Fibroblast of gingiva (primary cell): ENCODE data around the gene QRFPR.
"Not testable (repeated sequence)": the region's sequence is repeated elsewhere in the genome, so short reads cannot be mapped to it uniquely, and the experiment has no call there.

Experiments
- DNase-seq: peaks from one replicate; pipeline ENCODE4 v3.0.0-alpha.2; 2011; ENCODE audit warnings: low read depth

Gene QRFPR

DNA sequence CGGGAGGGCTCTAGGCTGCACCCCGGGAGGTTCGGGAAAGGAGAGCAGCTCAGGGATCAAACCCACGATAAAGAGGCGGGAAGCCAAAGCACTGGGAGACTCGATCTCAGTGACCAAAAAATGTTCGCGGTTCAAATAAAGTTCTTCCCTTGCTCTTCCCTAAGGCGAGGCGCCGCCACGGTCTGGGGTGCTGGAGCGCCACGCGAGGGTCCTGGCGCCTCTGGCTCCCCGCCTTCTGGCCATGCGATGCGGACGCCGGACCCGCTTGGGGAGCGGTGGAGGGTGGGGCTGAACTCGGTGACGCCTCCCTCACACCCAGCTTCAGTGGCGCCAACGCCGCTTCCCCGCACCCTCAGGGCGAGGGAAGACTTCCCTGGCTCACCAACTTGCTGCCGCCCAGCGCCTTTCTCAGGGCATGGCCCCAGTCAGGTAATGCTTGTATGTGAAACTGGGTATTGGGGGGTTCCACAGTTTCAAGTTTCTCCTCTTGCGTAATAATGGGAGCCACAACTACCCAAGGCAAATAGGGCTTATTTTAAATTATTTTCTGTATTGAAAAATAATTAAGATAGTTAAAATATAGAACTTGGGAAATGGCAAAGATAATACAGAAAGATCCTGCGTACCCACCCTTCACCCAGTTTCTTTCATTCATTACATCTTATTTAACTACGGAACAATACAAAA is at the start of gene QRFPR:
Gene QRFPR (minus strand): TSS at position 243 of the 687 bp plus-strand sequence. CDS start 371 bp downstream, outside the sequence.
- no peak for DNase-seq

- no peak for DNase-seq
These were observed 47.9 kb upstream of the QRFPR start for GRCh38 chr4:121428721-121429120.

GRCh38 chr4:121421594-121421993 is 40.8 kb upstream of the QRFPR start:
- DNase-seq, result no peak

- no peak for DNase-seq
These were observed 30.4 kb upstream of the QRFPR start for GRCh38 chr4:121411151-121411744.

DNA sequence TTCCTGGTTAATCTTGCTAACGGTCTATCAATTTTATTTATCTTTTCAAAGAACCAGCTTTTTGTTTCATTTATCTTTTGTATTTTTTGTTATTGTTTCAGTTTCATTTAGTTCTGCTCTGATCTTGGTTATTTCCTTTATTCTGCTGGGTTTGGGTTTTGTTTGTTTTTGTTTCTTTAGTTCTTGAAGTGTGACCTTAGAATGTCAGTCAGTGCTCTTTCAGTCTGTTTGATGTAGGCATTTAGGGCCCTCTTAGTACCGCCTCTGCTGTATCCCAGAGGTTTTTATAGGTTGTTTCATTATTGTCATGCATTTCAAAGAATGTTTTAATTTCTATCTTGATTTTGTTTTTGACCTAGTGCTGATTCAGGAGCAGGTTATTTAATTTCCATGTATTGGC is 27.7 kb upstream of the QRFPR start:
- not testable (repeated sequence) for DNase-seq

- DNase-seq, result no peak
These were observed 19.8 kb upstream of the QRFPR start for GRCh38 chr4:121400632-121401031.

GRCh38 chr4:121397941-121398601 is 17.3 kb upstream of the QRFPR start:
- DNase-seq, result no peak

- DNase-seq, result no peak
These were observed 16.6 kb upstream of the QRFPR start for GRCh38 chr4:121397434-121397833.

DNA sequence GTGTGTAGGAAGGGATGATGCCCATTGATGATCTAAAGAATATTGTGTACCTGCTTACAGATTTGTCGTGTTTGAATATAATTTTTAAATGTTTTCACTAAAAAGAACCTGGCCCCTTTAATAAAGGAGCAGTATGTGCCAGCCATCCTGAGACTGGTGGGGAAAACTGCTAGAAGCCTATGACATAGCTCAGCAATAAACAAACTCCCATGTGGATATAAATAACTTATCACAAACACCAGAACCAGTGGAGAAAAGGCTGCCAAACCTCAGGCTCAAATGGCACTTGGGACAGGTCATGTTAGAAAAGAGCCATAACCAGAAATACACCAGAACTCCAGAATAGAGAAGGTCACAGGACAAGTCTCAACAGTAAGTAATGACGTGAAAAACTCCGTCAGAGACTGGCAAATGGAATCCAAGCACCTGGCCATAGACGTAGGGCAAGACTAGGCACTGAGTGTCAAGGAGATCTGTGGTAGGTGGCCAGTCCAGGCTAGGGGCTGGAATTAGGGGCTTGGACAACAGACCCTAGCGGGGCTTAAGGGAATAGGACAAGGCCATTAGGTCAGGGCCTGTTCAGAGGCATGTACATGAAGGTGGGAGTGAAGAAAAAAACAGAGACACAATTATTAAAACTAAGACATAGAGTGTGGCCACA is 11.7 kb upstream of the QRFPR start:
- DNase-seq, result no peak

DNA sequence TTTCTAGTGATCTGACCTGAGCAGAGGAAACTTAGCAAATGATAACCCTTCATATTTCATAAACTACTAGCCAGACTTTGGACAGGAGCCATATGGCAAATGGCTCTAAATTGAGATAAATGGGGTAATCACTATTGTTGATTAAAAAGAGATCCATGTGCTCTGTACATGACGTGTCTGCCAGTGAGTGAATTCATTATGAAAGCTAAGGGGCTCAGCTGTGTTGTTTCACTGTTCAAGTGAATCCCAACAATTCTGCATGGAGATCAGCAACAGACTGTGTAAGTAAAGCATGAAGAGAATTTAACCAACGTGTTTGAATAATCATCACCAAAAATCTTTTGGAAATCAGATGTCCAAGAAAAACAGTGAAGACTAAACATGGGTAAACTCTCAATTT is 9.5 kb upstream of the QRFPR start:
- no peak for DNase-seq

- no peak for DNase-seq
These were observed 1.5 kb downstream of the QRFPR start for GRCh38 chr4:121379276-121379675.

- DNase-seq, result no peak
These were observed 3.7 kb downstream of the QRFPR start for GRCh38 chr4:121377076-121377475.

GRCh38 chr4:121376556-121376955 is 4.3 kb downstream of the QRFPR start:
- DNase-seq, result no peak

DNA sequence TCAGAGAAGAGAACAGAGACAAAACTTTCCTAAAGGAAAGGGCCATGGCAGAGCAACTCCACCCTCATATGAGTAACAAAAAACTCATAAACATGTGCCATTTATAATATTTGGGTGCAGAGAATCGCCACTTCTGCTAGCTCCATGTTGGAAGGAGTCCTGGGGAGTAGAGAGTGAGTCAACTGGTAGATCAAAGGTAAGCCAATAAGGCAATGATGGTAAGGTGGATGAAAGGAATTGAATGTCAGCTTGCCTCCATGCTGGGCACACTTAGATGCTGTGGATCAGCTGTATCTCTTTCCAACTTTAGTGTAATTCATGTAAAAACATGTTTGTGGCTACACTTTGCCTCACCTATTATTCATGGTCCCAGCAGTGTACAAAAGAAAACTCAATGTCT is 4.7 kb downstream of the QRFPR start:
- no peak for DNase-seq

DNA sequence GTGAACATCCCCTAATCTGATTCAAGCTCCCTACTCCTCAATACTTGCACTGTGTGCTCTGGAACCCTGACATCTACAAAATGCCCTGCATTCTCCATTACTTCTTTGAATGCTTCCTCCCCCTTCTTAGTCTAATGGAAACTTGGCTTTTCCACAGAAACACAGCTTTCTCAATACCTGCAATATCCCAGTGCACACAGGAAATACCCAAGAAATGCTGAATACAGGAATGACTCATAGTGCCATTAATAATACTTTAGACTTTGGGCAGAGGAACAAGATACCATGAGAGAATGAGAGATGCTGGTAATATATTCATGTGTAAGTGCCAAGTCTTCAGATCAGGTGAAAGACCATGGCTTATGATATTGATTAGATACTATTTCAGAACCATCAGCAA is 5.6 kb downstream of the QRFPR start:
- DNase-seq, result peak; percentile 11

DNA sequence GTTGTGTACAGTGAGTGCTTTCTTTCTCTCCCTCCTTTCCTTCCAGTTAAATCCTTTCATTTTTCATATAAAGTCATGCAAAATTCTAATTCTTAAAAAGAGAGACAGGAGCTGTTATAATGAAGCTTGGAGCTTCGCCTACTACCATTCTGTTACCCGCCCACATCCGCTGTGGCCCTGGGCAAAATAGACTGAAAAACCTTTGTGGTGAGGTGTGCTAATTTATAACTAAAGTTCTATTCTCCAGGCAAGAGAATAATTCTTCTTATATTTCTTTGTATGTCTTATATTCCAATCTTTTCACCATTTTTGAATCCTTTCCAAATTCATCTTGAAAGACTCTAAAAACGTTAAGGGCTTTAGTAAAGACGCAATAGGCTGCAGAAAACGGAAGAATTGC is 7.0 kb downstream of the QRFPR start:
- DNase-seq, result no peak

GRCh38 chr4:121370729-121371325 is 10.0 kb downstream of the QRFPR start:
- DNase-seq, result peak; percentile 18

DNA sequence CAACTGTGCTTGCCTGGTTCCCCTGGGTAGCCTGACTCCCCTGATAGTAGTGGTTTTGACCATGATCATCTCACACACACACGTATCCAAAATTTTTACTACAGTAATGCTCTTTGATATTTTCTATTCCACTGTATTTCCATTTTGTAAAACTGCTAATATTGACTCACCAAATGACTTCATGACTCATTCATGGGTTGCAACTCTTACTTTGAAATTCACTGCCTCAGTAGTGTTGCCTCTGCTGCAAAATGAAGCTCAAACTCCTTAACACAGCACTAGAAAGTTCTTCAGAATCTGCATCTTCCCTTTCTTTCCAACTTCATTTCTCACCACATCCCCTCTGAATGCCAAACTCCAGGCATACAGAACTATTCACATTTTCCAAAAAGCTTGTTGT is 20.3 kb downstream of the QRFPR start:
- DNase-seq, result no peak

DNA sequence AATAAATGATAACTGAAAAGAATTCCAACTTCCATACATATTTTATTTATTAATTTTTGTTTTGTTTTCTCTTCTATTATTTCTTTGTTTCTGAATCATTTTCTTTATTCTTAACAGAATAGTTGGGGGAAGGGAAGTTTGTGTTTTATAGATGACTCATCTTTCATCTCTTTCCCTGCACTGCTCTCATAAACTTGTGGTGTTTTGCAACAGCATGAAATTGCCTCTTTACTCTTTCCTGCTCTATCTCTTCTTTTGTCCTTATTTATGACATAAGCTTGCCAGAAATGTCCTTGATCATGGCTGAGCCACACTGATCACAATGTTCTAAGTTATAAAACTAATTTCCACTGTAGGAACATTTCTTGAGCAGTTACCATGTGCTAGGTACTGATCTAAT is 22.3 kb downstream of the QRFPR start:
- DNase-seq, result peak; percentile 29

DNA sequence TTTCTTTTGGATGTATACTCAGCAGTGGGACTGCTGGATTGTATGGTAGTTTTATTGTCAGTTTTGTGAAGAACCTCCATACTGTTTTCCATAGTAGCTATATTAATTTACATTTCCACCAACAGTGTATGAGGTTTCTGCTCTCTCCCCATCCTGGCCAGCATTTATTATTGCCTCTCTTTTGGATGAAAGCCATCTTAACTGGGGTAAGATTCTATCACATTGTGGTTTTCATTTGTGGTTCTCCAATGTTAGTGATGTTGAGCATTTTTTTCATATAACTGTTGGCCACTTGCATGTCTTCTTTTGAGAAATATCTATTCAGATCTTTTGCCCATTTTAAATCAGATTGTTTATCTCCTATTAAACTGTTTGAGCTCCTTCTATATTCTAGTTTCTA is 27.6 kb downstream of the QRFPR start:
- DNase-seq, result no peak

GRCh38 chr4:121344098-121344497 is 36.7 kb downstream of the QRFPR start:
- DNase-seq, result no peak

- DNase-seq, result no peak
These were observed 40.6 kb downstream of the QRFPR start for GRCh38 chr4:121340247-121340646.

GRCh38 chr4:121339824-121340223 is 41.0 kb downstream of the QRFPR start:
- no peak for DNase-seq
